C4-2B (cell line): ENCODE data around the gene KLK13.

Experiments
- ZFX ChIP-seq: fragments of 450-650 bp; IDR thresholded peaks from 2 replicates; pipeline ENCODE4 v1.6.1; 2017
- TF ChIP-seq, protein P1 (sequence below): fragments of 450-650 bp; conservative IDR thresholded peaks from 2 replicates; pipeline ENCODE4 v1.5.1; 2017; ENCODE audit warnings: mild to moderate bottlenecking

DNA sequence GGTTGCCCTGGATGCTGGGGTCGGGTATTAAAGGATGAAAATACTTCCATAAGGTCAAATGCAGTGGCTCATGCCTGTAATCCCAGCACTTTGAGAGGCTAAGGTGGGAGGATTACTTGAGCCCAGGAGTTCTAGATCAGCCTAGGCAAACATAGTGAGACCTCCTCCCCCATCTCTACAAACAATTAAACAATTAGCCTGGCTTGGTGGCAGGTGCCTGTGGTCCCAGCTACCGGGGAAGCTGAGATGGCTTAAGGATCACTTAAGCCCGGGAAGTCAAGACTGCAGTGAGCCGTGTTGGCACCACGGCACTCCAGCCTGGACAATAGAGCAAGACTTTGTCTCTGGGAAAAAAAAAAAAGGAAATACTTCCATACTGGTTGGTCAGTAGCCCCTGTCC is 40.0 kb downstream of the KLK13 start:
- TF ChIP-seq, protein P1, sequence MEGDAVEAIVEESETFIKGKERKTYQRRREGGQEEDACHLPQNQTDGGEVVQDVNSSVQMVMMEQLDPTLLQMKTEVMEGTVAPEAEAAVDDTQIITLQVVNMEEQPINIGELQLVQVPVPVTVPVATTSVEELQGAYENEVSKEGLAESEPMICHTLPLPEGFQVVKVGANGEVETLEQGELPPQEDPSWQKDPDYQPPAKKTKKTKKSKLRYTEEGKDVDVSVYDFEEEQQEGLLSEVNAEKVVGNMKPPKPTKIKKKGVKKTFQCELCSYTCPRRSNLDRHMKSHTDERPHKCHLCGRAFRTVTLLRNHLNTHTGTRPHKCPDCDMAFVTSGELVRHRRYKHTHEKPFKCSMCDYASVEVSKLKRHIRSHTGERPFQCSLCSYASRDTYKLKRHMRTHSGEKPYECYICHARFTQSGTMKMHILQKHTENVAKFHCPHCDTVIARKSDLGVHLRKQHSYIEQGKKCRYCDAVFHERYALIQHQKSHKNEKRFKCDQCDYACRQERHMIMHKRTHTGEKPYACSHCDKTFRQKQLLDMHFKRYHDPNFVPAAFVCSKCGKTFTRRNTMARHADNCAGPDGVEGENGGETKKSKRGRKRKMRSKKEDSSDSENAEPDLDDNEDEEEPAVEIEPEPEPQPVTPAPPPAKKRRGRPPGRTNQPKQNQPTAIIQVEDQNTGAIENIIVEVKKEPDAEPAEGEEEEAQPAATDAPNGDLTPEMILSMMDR = no peak
- no peak for TF ChIP-seq ZFX
